Trophoblast cell (in vitro differentiated cells and primary cell): Measurements from ENCODE around the gene YBX2.

Source experiments
- DNase-seq, 2 donors: peaks; one replicate each; pipeline ENCODE4 v3.0.0-alpha.2; 2016
- H2AFZ ChIP-seq: 2 replicates; pipeline ENCODE4 v1.6.1; 2013; ENCODE audit warnings: low read length, moderate library complexity, mild to moderate bottlenecking; ENCODE audit not compliant: insufficient read depth, poor library complexity
- H2AK5ac ChIP-seq: 2 replicates; pipeline ENCODE4 v1.6.1; 2013; ENCODE audit warnings: mild to moderate bottlenecking, low read length
- H2BK120ac ChIP-seq: 2 replicates; pipeline ENCODE4 v1.6.1; 2013; ENCODE audit warnings: low read length, mild to moderate bottlenecking, moderate library complexity; ENCODE audit not compliant: insufficient read depth, poor library complexity
- H2BK12ac ChIP-seq: 2 replicates; pipeline ENCODE4 v1.6.1; 2013; ENCODE audit warnings: mild to moderate bottlenecking, low read length, moderate library complexity
- H2BK5ac ChIP-seq: 2 replicates; pipeline ENCODE4 v1.6.1; 2013; ENCODE audit warnings: low read length, low read depth, moderate library complexity, mild to moderate bottlenecking; ENCODE audit not compliant: poor library complexity
- H3K14ac ChIP-seq: 2 replicates; pipeline ENCODE4 v1.6.1; 2013; ENCODE audit warnings: mild to moderate bottlenecking, low read length
- H3K18ac ChIP-seq: 2 replicates; pipeline ENCODE4 v1.6.1; 2013; ENCODE audit warnings: mild to moderate bottlenecking, low read length
- H3K23ac ChIP-seq: 2 replicates; pipeline ENCODE4 v1.6.1; 2013; ENCODE audit warnings: low read length
- H3K27ac ChIP-seq: 2 replicates; pipeline ENCODE4 v1.5.1; 2013; ENCODE audit warnings: low read depth, mild to moderate bottlenecking, inconsistent platforms, low read length, moderate library complexity
- H3K27me3 ChIP-seq: 2 replicates; pipeline ENCODE4 v1.6.1; 2013; ENCODE audit warnings: inconsistent platforms, mild to moderate bottlenecking, low read length, moderate library complexity; ENCODE audit not compliant: insufficient read depth
- H3K36me3 ChIP-seq, 2 experiments: 1 replicate in 1 of 2; 2 replicates in 1 of 2; pipeline ENCODE4 v1.6.1; 2013; ENCODE audit warnings: low read length in 2 of 2, mild to moderate bottlenecking in 2 of 2, moderate library complexity in 1 of 2; ENCODE audit not compliant: insufficient read depth in 2 of 2, control insufficient read depth in 1 of 2
- H3K4ac ChIP-seq: 2 replicates; pipeline ENCODE4 v1.6.1; 2013; ENCODE audit warnings: low read depth, mild to moderate bottlenecking, low read length, moderate library complexity
- H3K4me1 ChIP-seq, 2 experiments: 1 replicate in 1 of 2; 2 replicates in 1 of 2; pipeline ENCODE4 v1.6.1; 2013; ENCODE audit warnings: low read length in 2 of 2, mild to moderate bottlenecking in 2 of 2, moderate library complexity in 1 of 2; ENCODE audit not compliant: insufficient read depth in 2 of 2, control insufficient read depth in 1 of 2
- H3K4me2 ChIP-seq: 2 replicates; pipeline ENCODE4 v1.6.1; 2013; ENCODE audit warnings: inconsistent platforms, mild to moderate bottlenecking, low read length, moderate library complexity
- H3K4me3 ChIP-seq: 2 replicates; pipeline ENCODE4 v1.5.1; 2013; ENCODE audit warnings: mild to moderate bottlenecking, low read depth, low read length, inconsistent platforms
- H3K79me1 ChIP-seq: one replicate; pipeline ENCODE4 v1.6.1; 2013; ENCODE audit warnings: low read length
- H3K79me2 ChIP-seq: 2 replicates; pipeline ENCODE4 v1.6.1; 2013; ENCODE audit warnings: low read length, mild to moderate bottlenecking; ENCODE audit not compliant: control insufficient read depth, insufficient read depth, poor library complexity
- H3K9ac ChIP-seq: 2 replicates; pipeline ENCODE4 v1.6.1; 2013; ENCODE audit warnings: mild to moderate bottlenecking, low read length
- H3K9me3 ChIP-seq: 2 replicates; pipeline ENCODE4 v1.6.1; 2013; ENCODE audit warnings: low read depth, mild to moderate bottlenecking, control low read depth, inconsistent platforms, low read length; ENCODE audit not compliant: insufficient read depth
- H4K12ac ChIP-seq: 2 replicates; pipeline ENCODE4 v1.6.1; 2013; ENCODE audit warnings: low read depth, mild to moderate bottlenecking, low read length, moderate library complexity
- H4K8ac ChIP-seq: 2 replicates; pipeline ENCODE4 v1.6.1; 2013; ENCODE audit warnings: low read depth, mild to moderate bottlenecking, low read length, moderate library complexity
- H4K91ac ChIP-seq: one replicate; pipeline ENCODE4 v1.6.1; 2013; ENCODE audit warnings: low read depth, mild to moderate bottlenecking, low read length, moderate library complexity
- WGBS: extraction: QIAGEN DNeasy Blood & Tissue Kit; methylation state at CpG from one replicate; pipeline ENCODE4 v1.1.7; 2013; ENCODE audit warnings: missing lambda C conversion rate; ENCODE audit not compliant: insufficient read length, insufficient coverage; ENCODE audit errors: extremely low coverage; 5-methylcytosine and 5-hydroxymethylcytosine counted together

The YBX2 gene

GRCh38 chr17:7241090-7241733 is 53.2 kb downstream of the YBX2 start:
- no CpG with 5 or more reads among the region's 9 CpGs for WGBS
- DNase-seq = no peak
- Histone ChIP-seq H3K9me3 (peaks cover 2% of the 10 kb centered on the region), H3K79me2 (peaks cover 23% of the 10 kb centered on the region), H3K79me1 (peaks cover 27% of the 10 kb centered on the region), H3K36me3 (peaks cover 24 to 38% of the 10 kb centered on the region in 2 experiments), H3K4me2 (peak overlapping the region; percentile 92), H3K27ac (peak overlapping the region; percentile 99), H3K4me3 (peak overlapping the region; percentile 94), H3K23ac (no peak overlapping the region), H2BK120ac (no peak overlapping the region), H4K8ac (no peak overlapping the region), H3K4me1 (peaks cover 12 to 14% of the 10 kb centered on the region in 2 experiments), H3K9ac (peak overlapping the region; percentile 42), H3K4ac (peak overlapping the region; percentile 57), H2BK5ac (peak overlapping the region; percentile 29), H4K91ac (peak overlapping the region; percentile 53), H4K12ac (no peak overlapping the region), H3K18ac (no peak overlapping the region), H2AK5ac (peak overlapping the region; percentile 15), H3K14ac (no peak overlapping the region), H3K27me3 (no peaks in the 10 kb centered on the region), H2AFZ (no peak overlapping the region), H2BK12ac (no peak overlapping the region)

DNA sequence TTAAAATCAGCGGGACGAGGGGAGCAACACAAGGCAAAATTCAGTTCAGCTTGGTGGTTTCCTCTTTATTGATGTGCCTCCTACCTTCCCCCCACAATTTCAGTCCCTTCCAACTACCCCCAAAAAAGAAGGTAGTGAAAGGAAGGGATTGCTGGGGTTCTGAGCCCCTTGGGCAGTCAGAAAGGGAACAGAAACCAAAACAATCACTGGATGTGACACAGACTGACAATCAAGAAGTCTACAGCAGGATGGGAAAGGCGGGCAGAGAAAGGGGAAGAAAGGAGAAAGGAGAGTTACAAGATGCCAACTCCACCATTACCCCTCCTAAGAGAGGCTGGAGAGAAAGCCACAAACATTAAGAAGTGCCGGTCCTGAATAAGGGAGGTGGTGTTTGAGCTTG is 54.1 kb downstream of the YBX2 start:
- no peak overlapping the region for H2BK12ac ChIP-seq
- no peak overlapping the region for H3K4me3 ChIP-seq
- no CpG with 5 or more reads among the region's 4 CpGs for WGBS
- H3K36me3 ChIP-seq = peaks cover 27 to 41% of the 10 kb centered on the region in 2 experiments
- H3K9ac ChIP-seq = no peak overlapping the region
- H3K4me1 ChIP-seq = peaks cover 16 to 21% of the 10 kb centered on the region in 2 experiments
- H3K23ac ChIP-seq = no peak overlapping the region
- no peak overlapping the region for H4K91ac ChIP-seq
- peaks cover 26% of the 10 kb centered on the region for H3K79me2 ChIP-seq
- no peaks in the 10 kb centered on the region for H3K27me3 ChIP-seq
- H3K9me3 ChIP-seq = peaks cover 4% of the 10 kb centered on the region
- no peak overlapping the region for H3K14ac ChIP-seq
- no peak overlapping the region for H2AK5ac ChIP-seq
- H4K12ac ChIP-seq = no peak overlapping the region
- H3K27ac ChIP-seq = no peak overlapping the region
- H3K79me1 ChIP-seq = peaks cover 27% of the 10 kb centered on the region
- no peak overlapping the region for H2BK5ac ChIP-seq
- H3K4me2 ChIP-seq = peak overlapping the region; percentile 92
- H2AFZ ChIP-seq = no peak overlapping the region
- H4K8ac ChIP-seq = no peak overlapping the region
- no peak overlapping the region for H3K18ac ChIP-seq
- peak overlapping the region; percentile 44 for H3K4ac ChIP-seq
- H2BK120ac ChIP-seq = no peak overlapping the region
- no peak for DNase-seq

DNA sequence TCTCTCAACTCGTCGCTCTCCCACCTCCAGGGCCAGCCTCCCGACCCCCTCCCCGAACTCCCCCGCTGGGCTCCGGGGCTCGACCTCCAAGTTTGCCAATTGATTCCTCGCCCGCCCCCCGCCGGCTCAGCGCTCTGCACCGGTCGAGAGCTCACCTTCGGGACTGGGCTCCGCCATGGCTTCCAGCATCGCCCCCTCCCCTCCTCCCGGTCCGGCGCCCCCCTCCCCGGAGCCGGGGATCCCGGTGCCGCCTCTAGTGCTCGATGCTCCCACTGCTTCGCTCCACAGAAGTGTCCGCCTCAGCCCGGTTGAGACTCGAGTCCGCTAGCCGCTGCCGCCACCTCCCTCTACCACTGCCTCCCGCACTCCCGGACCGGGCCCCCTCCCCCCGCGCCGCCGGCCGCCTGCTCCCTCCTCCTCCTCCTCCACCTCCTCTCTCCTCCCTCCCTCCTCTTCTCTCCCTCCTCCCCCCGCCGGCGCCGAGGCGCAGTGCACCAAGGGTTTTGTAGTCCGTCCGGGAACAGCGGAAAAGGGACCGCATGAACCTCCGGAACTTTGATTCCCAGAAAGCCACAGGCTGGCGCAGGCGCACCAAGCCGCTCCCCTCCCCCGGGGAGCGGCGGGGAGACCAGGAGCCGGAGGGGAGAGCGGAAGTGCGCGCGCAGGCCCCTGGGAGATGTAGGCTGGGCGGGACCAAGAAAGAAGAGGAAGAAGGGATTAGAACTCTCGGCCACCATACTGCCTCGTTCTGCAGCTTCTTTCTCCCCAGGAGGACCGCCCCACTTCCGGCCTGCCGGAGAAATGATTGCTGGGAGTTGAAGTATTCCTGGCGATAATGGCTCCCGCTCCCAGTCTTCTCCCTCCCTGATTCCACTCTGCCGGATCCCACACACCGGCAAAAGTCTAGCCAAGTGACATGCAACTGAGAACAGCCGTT is 55.1 kb downstream of the YBX2 start, which contains the start of gene PHF23:
Gene PHF23, minus strand, starts transcription at position 367 of the 937 bp plus-strand sequence. Its CDS starts 178 bp downstream, at position 189.
- H3K79me2 ChIP-seq = peaks cover 29% of the 10 kb centered on the region
- no CpG with 5 or more reads among the region's 72 CpGs for WGBS
- peak within 1 kb of the TSS; percentile 95 for H2BK120ac ChIP-seq
- H3K9ac ChIP-seq = peak within 1 kb of the TSS; percentile 99
- peak within 1 kb of the TSS; percentile 29 for H2BK12ac ChIP-seq
- peak within 1 kb of the TSS; percentile 94 for H3K4me3 ChIP-seq
- peaks cover 18 to 29% of the 10 kb centered on the region in 2 experiments for H3K4me1 ChIP-seq
- peaks cover 29 to 44% of the 10 kb centered on the region in 2 experiments for H3K36me3 ChIP-seq
- peak within 1 kb of the TSS; percentile 53 for H2AFZ ChIP-seq
- H3K18ac ChIP-seq = peak within 1 kb of the TSS; percentile 94
- peak within 1 kb of the TSS; percentile 61 for H3K4me2 ChIP-seq
- peak within 1 kb of the TSS; percentile 89 for H3K27ac ChIP-seq
- peak within 1 kb of the TSS; percentile 100 for H3K4ac ChIP-seq
- H2BK5ac ChIP-seq = peak within 1 kb of the TSS; percentile 95
- DNase-seq = peak; percentile 99 to 100
- peak within 1 kb of the TSS; percentile 89 for H4K12ac ChIP-seq
- H3K9me3 ChIP-seq = peaks cover 4% of the 10 kb centered on the region
- H4K8ac ChIP-seq = peak within 1 kb of the TSS; percentile 85
- peak within 1 kb of the TSS; percentile 96 for H2AK5ac ChIP-seq
- peak within 1 kb of the TSS; percentile 96 for H3K14ac ChIP-seq
- no peaks in the 10 kb centered on the region for H3K27me3 ChIP-seq
- H4K91ac ChIP-seq = peak within 1 kb of the TSS; percentile 99
- no peak within 1 kb of the TSS for H3K23ac ChIP-seq
- peaks cover 30% of the 10 kb centered on the region for H3K79me1 ChIP-seq

- WGBS = no CpG with 5 or more reads among the region's 39 CpGs
Observed at GRCh38 chr17:7238420-7239090, 55.9 kb downstream of the YBX2 start.

More at GRCh38 chr17:7238420-7239090, 55.9 kb downstream of the YBX2 start:
- Histone ChIP-seq H3K18ac (peak overlapping the region; percentile 94), H3K23ac (no peak overlapping the region), H3K14ac (peak overlapping the region; percentile 96), H3K79me2 (peaks cover 35% of the 10 kb centered on the region), H2BK12ac (peak overlapping the region; percentile 29), H3K4ac (peak overlapping the region; percentile 100), H3K9ac (peak overlapping the region; percentile 99), H2AK5ac (peak overlapping the region; percentile 96), H4K8ac (peak overlapping the region; percentile 85), H3K79me1 (peaks cover 38% of the 10 kb centered on the region), H3K27me3 (no peaks in the 10 kb centered on the region), H3K4me2 (peak overlapping the region; percentile 52), H3K4me3 (peak overlapping the region; percentile 94), H4K91ac (peak overlapping the region; percentile 99), H3K4me1 (peaks cover 18 to 29% of the 10 kb centered on the region in 2 experiments), H2BK120ac (peak overlapping the region; percentile 95), H4K12ac (peak overlapping the region; percentile 89), H2BK5ac (peak overlapping the region; percentile 95), H3K9me3 (peaks cover 4% of the 10 kb centered on the region), H2AFZ (peak overlapping the region; percentile 37), H3K27ac (peak overlapping the region; percentile 89), H3K36me3 (peaks cover 25 to 38% of the 10 kb centered on the region in 2 experiments)
- no peak for DNase-seq
